Embryonic facial prominence (tissue), 1 donor: ENCODE measurements around the gene UGT1A1.
"Not testable (repeated sequence)": the region's sequence is repeated elsewhere in the genome, so short reads cannot be mapped to it uniquely, and the experiment has no call there.

Source experiments
- DNase-seq: peaks from one replicate; pipeline ENCODE4 v3.0.0-alpha.2; 2016; ENCODE audit errors: extremely low spot score

Gene UGT1A1

GRCh38 chr2:233760043-233760442 lies at the start of gene UGT1A1:
TSS of gene UGT1A1 (plus strand) at chr2:233760270. CDS start at chr2:233760288, 18 bp downstream.
- DNase-seq = no peak

GRCh38 chr2:233711312-233712008 lies 48.6 kb upstream of the UGT1A1 start:
- DNase-seq = no peak

GRCh38 chr2:233712611-233713261 lies 47.3 kb upstream of the UGT1A1 start, which contains the start of gene UGT1A5:
TSS of gene UGT1A5 (plus strand) at chr2:233712907. CDS start at chr2:233712992, 85 bp downstream.
- DNase-seq = no peak

- DNase-seq = no peak
These were observed 46.8 kb upstream of the UGT1A1 start for GRCh38 chr2:233713262-233713615.

GRCh38 chr2:233714121-233714520 lies 45.9 kb upstream of the UGT1A1 start:
- no peak for DNase-seq

- no peak for DNase-seq
These were observed 41.5 kb upstream of the UGT1A1 start, which contains the start of gene UGT1A4 for GRCh38 chr2:233718552-233718951. TSS of gene UGT1A4 (plus strand) at chr2:233718736. CDS start at chr2:233718821, 85 bp downstream.

GRCh38 chr2:233728723-233729301 lies 31.3 kb upstream of the UGT1A1 start, which contains the start of gene UGT1A3:
TSS of gene UGT1A3 (plus strand) at chr2:233729042. CDS start at chr2:233729127, 85 bp downstream.
- DNase-seq = no peak

GRCh38 chr2:233736868-233737653 lies 23.0 kb upstream of the UGT1A1 start:
- DNase-seq = not testable (repeated sequence)

- no peak for DNase-seq
These were observed 19.2 kb upstream of the UGT1A1 start for GRCh38 chr2:233740870-233741269.

- no peak for DNase-seq
These were observed 16.4 kb upstream of the UGT1A1 start for GRCh38 chr2:233743464-233744259.

- no peak for DNase-seq
These were observed 14.9 kb upstream of the UGT1A1 start for GRCh38 chr2:233745073-233745755.

- DNase-seq = not testable (repeated sequence)
These were observed 14.2 kb upstream of the UGT1A1 start for GRCh38 chr2:233745838-233746237.

GRCh38 chr2:233746475-233747282 lies 13.4 kb upstream of the UGT1A1 start:
- DNase-seq = no peak

GRCh38 chr2:233747283-233747544 lies 12.9 kb upstream of the UGT1A1 start:
- DNase-seq = no peak

GRCh38 chr2:233750689-233751088 lies 9.4 kb upstream of the UGT1A1 start:
- DNase-seq = not testable (repeated sequence)

- not testable (repeated sequence) for DNase-seq
These were observed 8.7 kb upstream of the UGT1A1 start for GRCh38 chr2:233751212-233752009.

- no peak for DNase-seq
These were observed 5.0 kb upstream of the UGT1A1 start for GRCh38 chr2:233754872-233755611.

GRCh38 chr2:233756429-233757081 lies 3.5 kb upstream of the UGT1A1 start:
- DNase-seq = no peak
